NT2/D1 (cell line): Measurements from ENCODE around the gene DMRT2.

ENCODE experiments used
- SUZ12 ChIP-seq: IDR thresholded peaks from 2 replicates; pipeline ENCODE4 v1.6.1; 2011; ENCODE audit not compliant: insufficient read length, insufficient read depth; ENCODE audit errors: extremely low read depth
- YY1 ChIP-seq: IDR thresholded peaks from 2 replicates; pipeline ENCODE4 v1.6.1; 2011; ENCODE audit not compliant: insufficient read length, insufficient read depth

DNA sequence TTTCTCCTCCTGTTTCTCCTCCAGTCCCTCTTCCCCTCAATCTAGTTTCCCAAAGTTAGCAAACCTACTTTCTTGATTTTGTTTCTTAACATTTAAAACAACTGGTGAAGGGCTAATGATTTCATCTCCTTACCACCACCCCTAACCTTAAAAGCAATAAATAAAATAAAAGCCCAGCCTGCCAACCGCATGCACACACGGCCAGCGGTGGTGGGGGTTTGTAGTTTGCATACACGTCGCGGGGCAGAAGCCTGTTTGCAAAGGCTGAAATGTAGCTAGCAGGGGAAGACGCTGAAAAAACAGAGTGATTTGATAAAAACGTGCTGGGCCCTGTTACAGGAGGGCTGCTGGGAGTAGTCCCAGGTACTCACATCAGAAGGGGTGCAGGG, 1.9 kb upstream of the DMRT2 start:
- TF ChIP-seq YY1 (no peak), SUZ12 (no peak)
